ENCODE measurements around the gene CDC123. TPM values are rescaled to one million over a fixed set of nuclear protein-coding genes. Genes with fewer than 3 reads are reported as not detected.

The CDC123 gene
- total RNA-seq, 1 experiment from 2014 or later: 132 TPM

DNA sequence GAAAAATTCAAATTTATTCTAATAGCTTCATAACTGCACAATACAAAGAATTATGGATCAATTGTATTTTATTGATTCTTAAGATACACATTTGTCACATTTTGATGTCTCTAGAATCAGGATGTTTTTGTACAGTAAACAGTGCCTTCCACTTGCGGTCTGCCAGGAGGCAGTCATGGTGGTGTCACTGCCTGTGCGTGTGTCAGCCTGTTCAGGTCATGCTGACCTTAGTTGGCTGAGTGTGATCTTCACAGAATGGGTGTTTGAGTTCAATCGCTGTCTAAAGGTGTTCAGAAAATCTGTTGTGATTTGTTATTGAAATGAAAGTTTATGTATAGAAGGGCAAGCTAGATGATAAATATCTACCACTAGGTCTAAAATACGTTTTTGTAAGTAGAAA, 45.8 kb upstream of the CDC123 start:
- H3K36me3 ChIP-seq (ENCODE audit: control insufficient read depth in 1 of 2, insufficient read depth in 2 of 2, low read length in 2 of 2): peaks cover 2 to 5% of the 10 kb centered on the region in 2 experiments; a peak in 1 of 4 replicates
- no peak overlapping the region for H3K4me2 ChIP-seq (ENCODE audit: low read length)
- H4K20me1 ChIP-seq (ENCODE audit: insufficient read depth): no peaks in the 10 kb centered on the region
- H3K9me3 ChIP-seq (ENCODE audit: control insufficient read depth in 1 of 2, insufficient read depth in 1 of 2, low read depth in 1 of 2, low read length in 2 of 2): no peaks in the 10 kb centered on the region
- intact Hi-C loops (cut with micrococcal nuclease): no loop called here
- no TSS peak for BruUV-seq (replicated peaks)
- RAD21 ChIA-PET (ENCODE audit: low non-redundant PET in 1 of 2, low total read pairs in 2 of 2, uncharacterized antibody in 2 of 2, unreplicated experiment in 2 of 2): no interaction called here
- no peaks in the 10 kb centered on the region for H3K4me1 ChIP-seq (ENCODE audit: control insufficient read depth in 1 of 2, insufficient read depth in 2 of 2, low read length in 2 of 2)
- no peak for DNase-seq (ENCODE audit: low read depth, low spot score)
- H3K4me3 ChIP-seq (replicated peaks in 1 of 2; ENCODE audit: low read depth in 1 of 2, low read length in 2 of 2): no peak overlapping the region
- POLR2A ChIA-PET: no interaction called here
- CTCF ChIA-PET: no interaction called here
- ATAC-seq: no peak
- no peak for TF ChIP-seq RAD21 (IDR thresholded peaks at IDR 0.05; ENCODE audit: low read depth)
- TF ChIP-seq EZH2phosphoT487 (IDR thresholded peaks at IDR 0.05; ENCODE audit: borderline replicate concordance): no peak
- TF ChIP-seq SIN3A (IDR thresholded peaks at IDR 0.05; ENCODE audit: low read depth): no peak
- no peak for TF ChIP-seq POLR2A (IDR thresholded peaks at IDR 0.05; ENCODE audit: borderline replicate concordance, extremely low read depth, insufficient read depth, insufficient read length)
- TF ChIP-seq, protein P1, sequence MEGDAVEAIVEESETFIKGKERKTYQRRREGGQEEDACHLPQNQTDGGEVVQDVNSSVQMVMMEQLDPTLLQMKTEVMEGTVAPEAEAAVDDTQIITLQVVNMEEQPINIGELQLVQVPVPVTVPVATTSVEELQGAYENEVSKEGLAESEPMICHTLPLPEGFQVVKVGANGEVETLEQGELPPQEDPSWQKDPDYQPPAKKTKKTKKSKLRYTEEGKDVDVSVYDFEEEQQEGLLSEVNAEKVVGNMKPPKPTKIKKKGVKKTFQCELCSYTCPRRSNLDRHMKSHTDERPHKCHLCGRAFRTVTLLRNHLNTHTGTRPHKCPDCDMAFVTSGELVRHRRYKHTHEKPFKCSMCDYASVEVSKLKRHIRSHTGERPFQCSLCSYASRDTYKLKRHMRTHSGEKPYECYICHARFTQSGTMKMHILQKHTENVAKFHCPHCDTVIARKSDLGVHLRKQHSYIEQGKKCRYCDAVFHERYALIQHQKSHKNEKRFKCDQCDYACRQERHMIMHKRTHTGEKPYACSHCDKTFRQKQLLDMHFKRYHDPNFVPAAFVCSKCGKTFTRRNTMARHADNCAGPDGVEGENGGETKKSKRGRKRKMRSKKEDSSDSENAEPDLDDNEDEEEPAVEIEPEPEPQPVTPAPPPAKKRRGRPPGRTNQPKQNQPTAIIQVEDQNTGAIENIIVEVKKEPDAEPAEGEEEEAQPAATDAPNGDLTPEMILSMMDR (IDR thresholded peaks at IDR 0.05 in 2 of 3, conservative IDR thresholded peaks at IDR 0.05 in 1 of 3; ENCODE audit: borderline replicate concordance in 1 of 3, insufficient read depth in 1 of 3, low read depth in 2 of 3, low read length in 2 of 3): no peak
- TF ChIP-seq POLR2AphosphoS5 (IDR thresholded peaks at IDR 0.05; ENCODE audit: low read depth, low read length): no peak
- no peak for TF ChIP-seq SP1 (IDR thresholded peaks at IDR 0.05; ENCODE audit: low read depth)
- no peak for TF ChIP-seq JUND (IDR thresholded peaks at IDR 0.05)
- no peak for TF ChIP-seq CBX3 (IDR thresholded peaks at IDR 0.05; ENCODE audit: low read depth)
- no peak for TF ChIP-seq TCF7L2 (IDR thresholded peaks at IDR 0.05; ENCODE audit: borderline replicate concordance, extremely low read depth, insufficient read depth, insufficient read length)
- no peak for TF ChIP-seq ZNF274 (IDR thresholded peaks at IDR 0.05; ENCODE audit: low read depth, low read length)
- TF ChIP-seq EGR1 (IDR thresholded peaks at IDR 0.05; ENCODE audit: low read depth): no peak
- TF ChIP-seq SRF (IDR thresholded peaks at IDR 0.05; ENCODE audit: low read depth): no peak
- no peak for TF ChIP-seq MAX (IDR thresholded peaks at IDR 0.05)
- H3K27me3 ChIP-seq (ENCODE audit: insufficient read depth, low read length): no peaks in the 10 kb centered on the region
- H3K9me2 ChIP-seq (ENCODE audit: insufficient read depth): no peaks in the 10 kb centered on the region
- no peaks in the 10 kb centered on the region for H3K79me2 ChIP-seq (ENCODE audit: insufficient read depth, low read length)
- no peak overlapping the region for H2AFZ ChIP-seq (ENCODE audit: low read depth, low read length, poor library complexity, severe bottlenecking)
- H3K9ac ChIP-seq (ENCODE audit: low read length): no peak overlapping the region
- H3K27ac ChIP-seq (ENCODE audit: low read depth, low read length): no peak overlapping the region

Measured in HCT116 (cell line).